AG10803 (cell line): Measurements from ENCODE around the gene BCAS4.
"Not testable (repeated sequence)": the region's sequence is repeated elsewhere in the genome, so short reads cannot be mapped to it uniquely, and the experiment has no call there.

ENCODE experiments used
- DNase-seq: peaks from one replicate; pipeline ENCODE4 v3.0.0; 2010; ENCODE audit warnings: low read depth
- H3K4me3 ChIP-seq: 2 replicates; pipeline ENCODE4 v1.5.1; 2011; ENCODE audit warnings: mild to moderate bottlenecking, low read length, control low read depth
- TF ChIP-seq, protein P1 (sequence below): conservative IDR thresholded peaks from 2 replicates; pipeline ENCODE4 v1.5.1; 2011; ENCODE audit warnings: mild to moderate bottlenecking, low read length, control low read depth, inconsistent platforms

The BCAS4 gene

DNA sequence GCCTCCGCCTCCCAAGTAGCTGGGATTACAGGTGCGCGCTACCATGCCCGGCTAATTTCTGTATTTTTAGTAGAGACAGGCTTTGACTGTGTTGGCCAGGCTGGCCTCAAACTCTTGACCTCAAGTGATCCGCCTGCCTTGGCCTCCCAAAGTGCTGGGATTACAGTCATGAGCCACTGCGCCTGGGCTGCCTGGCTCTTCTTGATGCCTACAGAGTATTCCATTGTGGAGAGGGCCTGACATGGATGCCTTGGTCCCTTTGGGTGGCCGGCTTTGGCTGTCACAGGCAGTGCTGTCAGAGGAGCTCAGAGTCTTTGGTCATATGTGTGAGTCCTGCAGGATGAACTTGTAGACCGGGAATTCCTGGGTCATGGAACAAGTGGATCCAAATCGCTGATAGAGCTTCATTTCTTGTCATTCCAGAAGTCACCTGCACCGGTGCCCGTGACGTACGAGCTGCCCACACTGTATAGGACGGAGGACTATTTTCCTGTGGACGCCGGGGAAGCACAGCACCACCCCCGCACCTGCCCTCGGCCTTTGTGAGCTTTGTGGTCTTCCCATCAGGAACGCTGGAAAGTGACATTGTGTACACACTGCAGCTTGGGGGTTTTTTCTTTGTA, 81.3 kb downstream of the BCAS4 start:
- no peak for DNase-seq
- no peak overlapping the region for H3K4me3 ChIP-seq
- TF ChIP-seq, protein P1, sequence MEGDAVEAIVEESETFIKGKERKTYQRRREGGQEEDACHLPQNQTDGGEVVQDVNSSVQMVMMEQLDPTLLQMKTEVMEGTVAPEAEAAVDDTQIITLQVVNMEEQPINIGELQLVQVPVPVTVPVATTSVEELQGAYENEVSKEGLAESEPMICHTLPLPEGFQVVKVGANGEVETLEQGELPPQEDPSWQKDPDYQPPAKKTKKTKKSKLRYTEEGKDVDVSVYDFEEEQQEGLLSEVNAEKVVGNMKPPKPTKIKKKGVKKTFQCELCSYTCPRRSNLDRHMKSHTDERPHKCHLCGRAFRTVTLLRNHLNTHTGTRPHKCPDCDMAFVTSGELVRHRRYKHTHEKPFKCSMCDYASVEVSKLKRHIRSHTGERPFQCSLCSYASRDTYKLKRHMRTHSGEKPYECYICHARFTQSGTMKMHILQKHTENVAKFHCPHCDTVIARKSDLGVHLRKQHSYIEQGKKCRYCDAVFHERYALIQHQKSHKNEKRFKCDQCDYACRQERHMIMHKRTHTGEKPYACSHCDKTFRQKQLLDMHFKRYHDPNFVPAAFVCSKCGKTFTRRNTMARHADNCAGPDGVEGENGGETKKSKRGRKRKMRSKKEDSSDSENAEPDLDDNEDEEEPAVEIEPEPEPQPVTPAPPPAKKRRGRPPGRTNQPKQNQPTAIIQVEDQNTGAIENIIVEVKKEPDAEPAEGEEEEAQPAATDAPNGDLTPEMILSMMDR, result no peak

DNA sequence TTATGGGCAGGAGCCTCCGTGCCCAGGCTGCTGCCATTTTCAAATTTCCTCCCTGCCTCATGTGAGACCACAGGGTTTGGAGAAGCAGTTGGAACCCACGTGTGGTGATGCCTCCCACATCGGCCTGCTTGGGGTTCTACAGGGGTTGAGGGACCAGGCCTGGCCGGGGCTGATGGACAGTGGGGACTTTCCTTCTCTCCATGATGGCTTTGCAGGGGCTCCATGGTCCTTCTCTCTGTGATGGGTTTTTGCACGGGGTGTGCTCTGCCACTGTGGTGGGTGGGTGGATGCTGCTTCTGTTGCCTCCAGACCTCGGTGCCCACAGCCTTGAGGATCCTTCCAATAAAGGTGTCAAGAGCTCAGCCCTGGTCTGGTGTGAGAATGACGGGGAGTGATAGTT, 82.0 kb downstream of the BCAS4 start:
- no peak overlapping the region for H3K4me3 ChIP-seq
- DNase-seq, result no peak
- TF ChIP-seq, protein P1, result no peak

DNA sequence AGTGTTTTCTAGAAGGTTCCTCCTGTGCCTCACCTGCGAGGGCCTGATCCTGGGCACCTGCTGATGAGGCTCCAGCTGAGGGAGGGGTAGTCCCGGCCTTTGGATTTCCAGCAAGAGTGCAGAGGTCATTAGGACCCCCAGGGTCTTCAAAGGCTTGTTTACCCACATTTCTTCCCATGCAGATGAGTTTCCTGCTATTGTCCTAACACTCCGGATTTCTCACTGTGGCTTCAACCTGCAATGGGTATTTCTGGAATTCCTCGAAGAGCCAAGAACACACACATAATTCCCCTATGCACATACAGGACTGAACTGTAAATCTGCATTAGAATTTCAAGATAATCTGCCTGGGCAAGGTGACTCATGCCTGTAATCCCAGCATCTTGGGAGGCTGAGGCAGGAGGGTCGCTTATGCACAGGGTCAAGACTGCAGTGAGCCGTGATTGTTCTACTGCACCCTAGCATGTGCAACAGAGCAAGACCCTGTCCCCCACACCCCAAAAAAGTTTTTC, 82.4 kb downstream of the BCAS4 start:
- TF ChIP-seq, protein P1, result no peak
- H3K4me3 ChIP-seq, result no peak overlapping the region
- no peak for DNase-seq

DNA sequence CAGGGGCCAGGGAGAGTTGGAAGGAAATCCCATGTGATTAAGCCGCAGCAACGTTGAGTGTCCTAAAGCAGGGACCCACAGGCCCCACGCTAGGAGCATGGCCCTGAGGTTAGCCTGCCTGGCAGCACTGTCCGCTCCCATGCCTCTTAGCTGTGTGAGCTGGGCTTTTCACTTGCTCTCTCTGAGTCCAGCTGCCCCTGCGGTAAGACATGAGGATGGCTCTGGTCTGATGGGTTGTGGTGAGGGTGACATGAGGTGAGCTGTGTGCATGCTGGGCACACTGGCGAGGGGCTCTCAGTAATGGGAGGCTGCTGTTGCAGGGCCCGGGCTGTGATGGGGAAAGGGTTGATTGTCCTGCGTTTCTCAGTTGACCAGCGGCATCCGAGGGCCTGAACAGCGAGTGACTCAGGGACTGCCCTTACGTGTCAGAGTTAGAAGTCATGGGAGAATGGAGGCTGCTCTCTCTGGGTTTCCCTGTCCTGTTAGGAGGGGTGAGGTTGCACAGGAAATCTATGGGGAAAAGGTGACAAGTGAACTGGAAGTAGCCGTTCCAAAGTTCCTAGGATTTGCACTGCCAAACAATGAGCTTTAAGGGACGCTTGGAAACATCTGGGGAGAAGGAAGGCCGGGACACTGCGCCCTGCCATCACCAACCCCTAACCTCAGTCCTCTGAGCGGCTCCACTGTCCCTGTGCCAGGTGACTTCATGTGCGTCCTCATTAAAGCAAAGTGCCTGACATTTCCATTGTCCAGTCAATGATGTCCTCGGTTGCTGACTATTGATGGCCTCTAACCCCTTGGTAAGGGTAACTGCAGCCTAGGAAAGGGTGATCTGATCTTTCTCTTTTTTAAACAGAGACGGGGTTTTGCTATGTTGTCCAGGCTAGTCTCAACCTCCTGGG, 85.0 kb downstream of the BCAS4 start:
- H3K4me3 ChIP-seq, result no peak overlapping the region
- TF ChIP-seq, protein P1, result no peak
- DNase-seq, result no peak

DNA sequence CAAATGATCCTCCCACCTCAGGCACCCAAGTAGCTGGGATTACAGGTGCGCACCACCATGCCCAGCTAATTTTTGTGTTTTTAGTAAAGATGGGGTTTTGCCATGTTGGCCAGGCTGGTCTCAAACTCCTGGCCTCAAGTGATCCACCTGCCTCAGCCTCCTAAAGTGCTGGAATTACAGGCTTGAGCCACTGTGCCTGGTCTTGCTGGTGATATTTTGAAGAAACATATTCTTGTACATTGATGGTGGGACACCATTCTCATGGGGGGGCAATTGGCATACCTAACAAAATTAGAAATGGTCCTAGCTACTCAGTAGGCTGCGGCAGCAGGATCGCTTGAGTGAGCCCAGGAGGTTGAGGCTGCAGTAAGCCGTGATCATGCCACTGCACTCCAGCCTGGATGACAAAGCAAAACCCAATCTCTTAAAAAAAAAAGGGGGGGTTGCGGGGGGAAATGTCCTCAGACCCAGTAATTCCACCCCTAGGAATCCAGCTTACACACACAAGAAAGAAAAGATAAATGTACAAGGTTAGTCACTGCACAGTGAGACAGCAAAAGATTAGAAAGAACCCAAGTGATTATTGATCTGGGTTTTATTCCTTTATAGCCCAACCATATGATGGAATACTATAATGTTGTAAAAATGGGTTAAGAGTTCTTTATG, 87.0 kb downstream of the BCAS4 start:
- not testable (repeated sequence) for DNase-seq, H3K4me3 ChIP-seq

DNA sequence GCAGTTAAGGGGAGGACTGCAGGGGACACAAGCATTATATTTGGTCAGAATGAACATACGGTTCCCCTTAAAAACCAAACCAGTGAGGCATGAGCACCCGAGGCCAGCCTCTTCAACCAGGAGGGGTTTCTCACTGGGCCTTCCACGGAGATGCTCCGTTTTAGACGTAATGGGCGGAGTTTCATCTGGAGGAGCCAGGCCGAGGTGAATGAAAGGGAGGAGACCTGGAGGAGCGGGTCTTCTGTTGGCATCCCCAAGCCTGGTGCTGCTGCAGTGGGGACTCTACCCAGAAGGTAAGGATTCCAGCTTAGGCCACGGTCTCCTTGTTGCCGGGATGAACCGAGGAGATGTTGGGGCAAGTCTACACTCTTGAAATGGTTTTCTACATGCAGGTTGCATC, 89.0 kb downstream of the BCAS4 start:
- TF ChIP-seq, protein P1, result no peak
- no peak for DNase-seq

DNA sequence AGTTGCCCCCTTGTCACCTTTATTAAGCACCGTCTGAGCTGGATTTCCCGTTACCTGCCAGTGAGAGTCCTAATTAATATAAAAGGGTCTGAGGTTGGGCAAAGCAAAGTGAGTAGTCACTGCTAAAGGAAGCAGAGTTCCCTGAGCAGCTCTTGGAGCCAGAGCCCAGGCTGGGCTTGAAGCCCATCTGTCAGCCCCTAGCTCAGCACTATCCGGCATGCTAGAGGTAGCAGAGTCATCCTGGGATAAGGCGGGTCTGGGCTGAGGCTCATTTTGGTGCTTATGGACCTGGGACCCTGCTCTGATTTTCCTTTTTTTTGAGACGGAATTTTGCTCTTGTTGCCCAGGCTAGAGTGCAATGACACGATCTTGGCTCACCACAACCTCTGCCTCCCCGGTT, 90.2 kb downstream of the BCAS4 start:
- DNase-seq, result no peak
- no peak overlapping the region for H3K4me3 ChIP-seq
- TF ChIP-seq, protein P1, result no peak

More for the DNA sequence above, 89.0 kb downstream of the BCAS4 start:
- H3K4me3 ChIP-seq, result no peak overlapping the region
